CD4-positive, alpha-beta T cell treated with Interleukin-6 for 4 hours (primary cell): ENCODE data around the gene DPEP3.
A peak's percentile ranks its signal among the peaks of the same experiment; 100 is the strongest.

Experiments
- DNase-seq: peaks from one replicate; pipeline ENCODE4 v3.0.0-alpha.2; 2020; ENCODE audit warnings: mixed read lengths

DPEP3 gene

DNA sequence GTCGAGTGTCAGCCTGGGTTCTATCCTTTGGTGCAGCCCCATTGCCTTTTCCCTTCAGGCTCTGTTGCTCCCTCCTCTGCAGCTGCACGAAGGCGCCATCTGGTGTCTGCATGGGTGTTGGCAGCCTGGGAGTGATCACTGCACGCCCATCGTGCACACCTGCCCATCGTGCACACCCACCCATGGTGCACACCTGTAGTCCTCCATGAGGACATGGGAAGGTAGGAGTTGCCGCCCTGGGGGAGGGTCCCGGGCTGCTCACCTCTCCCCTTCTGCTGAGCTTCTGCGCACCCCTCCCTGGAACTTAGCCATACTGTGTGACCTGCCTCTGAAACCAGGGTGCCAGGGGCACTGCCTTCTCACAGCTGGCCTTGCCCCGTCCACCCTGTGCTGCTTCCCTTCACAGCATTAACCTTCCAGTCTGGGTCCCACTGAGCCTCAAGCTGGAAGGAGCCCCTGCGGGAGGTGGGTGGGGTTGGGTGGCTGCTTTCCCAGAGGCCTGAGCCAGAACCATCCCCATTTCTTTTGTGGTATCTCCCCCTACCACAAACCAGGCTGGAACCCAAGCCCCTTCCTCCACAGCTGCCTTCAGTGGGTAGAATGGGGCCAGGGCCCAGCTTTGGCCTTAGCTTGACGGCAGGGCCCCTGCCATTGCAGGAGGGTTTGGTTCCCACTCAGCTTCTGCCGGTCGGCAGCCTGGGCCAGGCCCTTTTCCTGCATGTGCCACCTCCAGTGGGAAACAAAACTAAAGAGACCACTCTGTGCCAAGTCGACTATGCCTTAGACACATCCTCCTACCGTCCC lies 51.5 kb downstream of the DPEP3 start:
- DNase-seq: peak; percentile 81

DNA sequence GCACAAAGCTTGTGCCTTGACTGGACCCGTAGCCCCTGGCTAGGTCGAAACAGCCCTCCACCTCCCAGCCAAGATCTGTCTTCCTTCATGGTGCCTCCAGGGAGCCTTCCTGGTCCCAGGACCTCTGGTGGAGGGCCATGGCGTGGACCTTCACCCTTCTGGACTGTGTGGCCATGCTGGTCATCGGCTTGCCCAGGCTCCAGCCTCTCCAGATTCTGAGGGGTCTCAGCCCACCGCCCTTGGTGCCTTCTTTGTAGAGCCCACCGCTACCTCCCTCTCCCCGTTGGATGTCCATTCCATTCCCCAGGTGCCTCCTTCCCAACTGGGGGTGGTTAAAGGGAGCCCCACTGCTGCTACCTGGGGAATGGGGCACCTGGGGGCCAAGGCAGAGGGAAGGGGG lies 52.2 kb downstream of the DPEP3 start:
- no peak for DNase-seq

DNA sequence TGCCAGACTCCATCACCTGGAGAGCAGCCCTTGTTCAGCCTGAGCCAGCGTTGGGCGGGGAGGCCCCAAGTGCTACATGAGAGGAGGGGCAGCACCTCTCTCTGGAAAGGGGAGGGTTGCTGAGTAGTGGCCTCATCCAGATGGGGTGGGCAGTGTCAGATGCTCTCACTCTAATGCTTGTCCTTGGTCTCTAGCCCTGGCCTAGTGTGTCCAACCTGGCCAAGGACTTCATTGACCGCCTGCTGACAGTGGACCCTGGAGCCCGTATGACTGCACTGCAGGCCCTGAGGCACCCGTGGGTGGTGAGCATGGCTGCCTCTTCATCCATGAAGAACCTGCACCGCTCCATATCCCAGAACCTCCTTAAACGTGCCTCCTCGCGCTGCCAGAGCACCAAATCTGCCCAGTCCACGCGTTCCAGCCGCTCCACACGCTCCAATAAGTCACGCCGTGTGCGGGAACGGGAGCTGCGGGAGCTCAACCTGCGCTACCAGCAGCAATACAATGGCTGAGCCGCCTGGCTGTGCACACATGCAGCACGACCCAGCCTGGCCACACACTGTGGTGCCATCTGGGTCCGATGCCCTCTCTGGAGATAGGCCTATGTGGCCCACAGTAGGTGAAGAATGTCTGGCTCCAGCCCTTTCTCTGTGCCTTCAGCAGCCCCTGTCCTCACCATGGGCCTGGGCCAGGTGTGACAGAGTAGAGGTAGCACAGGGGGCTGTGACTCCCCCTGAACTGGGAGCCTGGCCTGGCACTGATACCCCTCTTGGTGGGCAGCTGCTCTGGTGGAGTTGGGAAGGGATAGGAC lies 53.0 kb downstream of the DPEP3 start:
- no peak for DNase-seq

DNA sequence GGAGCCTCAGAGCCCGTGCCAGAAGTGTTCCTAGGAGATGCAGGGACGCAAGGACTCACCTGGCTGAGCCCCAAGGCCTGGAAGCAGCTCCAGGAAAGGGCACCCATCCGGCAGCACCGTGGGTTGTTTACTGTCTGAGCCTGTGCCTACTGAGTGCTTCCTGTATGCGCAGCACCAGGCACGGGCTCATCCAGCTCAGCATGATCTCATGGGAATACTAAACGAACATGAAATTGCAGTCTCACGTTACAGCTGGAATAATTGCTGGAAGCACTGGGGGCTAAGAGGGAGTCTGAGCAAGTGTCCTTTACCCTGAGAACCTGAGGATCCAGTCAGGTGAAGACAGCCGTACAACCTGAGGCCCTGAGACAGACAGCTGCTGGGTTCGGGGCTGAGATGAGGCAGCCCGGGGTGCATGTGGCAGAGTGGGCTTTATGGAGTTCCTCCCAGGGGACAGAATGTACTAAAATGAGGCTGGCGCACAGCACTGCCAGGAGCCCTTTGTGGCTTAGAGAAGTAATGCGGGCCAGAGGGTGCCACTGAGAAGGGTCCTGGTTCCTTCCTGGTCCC lies 54.0 kb downstream of the DPEP3 start:
- no peak for DNase-seq
